OCI-LY7 (cell line): Measurements from ENCODE around the gene MUC6.

Source experiments
- CTCF ChIP-seq: fragments of 200-600 bp; sonication (generic); conservative IDR thresholded peaks from 2 replicates; pipeline ENCODE4 v1.5.1; 2014; ENCODE audit warnings: mild to moderate bottlenecking, antibody characterized with exemption, low read length, moderate library complexity, mixed read lengths
- EZH2phosphoT487 ChIP-seq: fragments of 200-600 bp; sonication (generic); IDR thresholded peaks from 2 replicates; pipeline ENCODE4 v1.6.1; 2018; ENCODE audit warnings: low read depth, borderline replicate concordance, mild to moderate bottlenecking, mixed run types, antibody characterized with exemption, low read length, moderate library complexity, mixed read lengths

- TF ChIP-seq CTCF (no peak), EZH2phosphoT487 (no peak)
Measured at GRCh38 chr11:1070594-1071462, 34.3 kb upstream of the MUC6 start.
